Middle frontal gyrus (tissue), 1 donor: ENCODE results near the gene UGT1A5.
"Not testable (repeated sequence)": the region's sequence is repeated elsewhere in the genome, so short reads cannot be mapped to it uniquely, and the experiment has no call there.

ENCODE experiments used
- DNase-seq: peaks from one replicate; pipeline ENCODE4 v3.0.0-alpha.2; 2015; ENCODE audit warnings: low spot score; ENCODE audit errors: extremely low spot score

The UGT1A5 gene

GRCh38 chr2:233693963-233694362, 18.7 kb upstream of the UGT1A5 start:
- no peak for DNase-seq

GRCh38 chr2:233698740-233699139, 14.0 kb upstream of the UGT1A5 start:
- no peak for DNase-seq

GRCh38 chr2:233699424-233700027, 13.2 kb upstream of the UGT1A5 start:
- DNase-seq, result no peak

GRCh38 chr2:233700028-233700635, 12.6 kb upstream of the UGT1A5 start:
- no peak for DNase-seq

- DNase-seq, result not testable (repeated sequence)
Observed at GRCh38 chr2:233700842-233701241, 11.9 kb upstream of the UGT1A5 start.

GRCh38 chr2:233702238-233702637, 10.5 kb upstream of the UGT1A5 start:
- DNase-seq, result no peak

GRCh38 chr2:233705911-233706506, 6.7 kb upstream of the UGT1A5 start:
- no peak for DNase-seq

GRCh38 chr2:233706720-233707119, 6.0 kb upstream of the UGT1A5 start:
- no peak for DNase-seq

GRCh38 chr2:233707940-233708644, 4.6 kb upstream of the UGT1A5 start:
- no peak for DNase-seq

- no peak for DNase-seq
Observed at GRCh38 chr2:233708942-233709341, 3.8 kb upstream of the UGT1A5 start.

GRCh38 chr2:233711312-233712008, 1.2 kb upstream of the UGT1A5 start:
- DNase-seq, result peak; percentile 16

- no peak for DNase-seq
Observed at GRCh38 chr2:233713262-233713615, 532 bp downstream of the UGT1A5 start.

- no peak for DNase-seq
Observed at GRCh38 chr2:233714121-233714520, 1.4 kb downstream of the UGT1A5 start.

- DNase-seq, result no peak
Observed at GRCh38 chr2:233718552-233718951, 5.8 kb downstream of the UGT1A5 start, which contains the start of gene UGT1A4. Gene UGT1A4 (plus strand): TSS chr2:233718736. CDS start chr2:233718821, 85 bp downstream.

GRCh38 chr2:233728723-233729301, 16.1 kb downstream of the UGT1A5 start, which contains the start of gene UGT1A3:
Gene UGT1A3 (plus strand): TSS chr2:233729042. CDS start chr2:233729127, 85 bp downstream.
- no peak for DNase-seq

- not testable (repeated sequence) for DNase-seq
Observed at GRCh38 chr2:233736868-233737653, 24.4 kb downstream of the UGT1A5 start.

GRCh38 chr2:233740870-233741269, 28.2 kb downstream of the UGT1A5 start:
- DNase-seq, result no peak

- DNase-seq, result no peak
Observed at GRCh38 chr2:233743464-233744259, 31.0 kb downstream of the UGT1A5 start.

GRCh38 chr2:233745073-233745755, 32.5 kb downstream of the UGT1A5 start:
- no peak for DNase-seq
